Uterus (tissue), 4 donors: ENCODE data around the gene MXRA8. TPM values are rescaled to one million over a fixed set of nuclear protein-coding genes. Genes with fewer than 3 reads are reported as not detected.
A peak's percentile ranks its signal among the peaks of the same experiment; 100 is the strongest.
"Not testable (repeated sequence)": the region's sequence is repeated elsewhere in the genome, so short reads cannot be mapped to it uniquely, and the experiment has no call there.

Experiments
- DNase-seq, 2 donors: peaks; one replicate each; pipeline ENCODE4 v3.0.0-alpha.2; 2019 to 2020
- H3K27ac ChIP-seq, 2 donors: fragments of 200-600 bp; sonication (generic); 1 replicate in 1 of 2; 2 replicates in 1 of 2; pipeline ENCODE4 v1.5.1; 2016 to 2018
- H3K27me3 ChIP-seq, 2 donors: fragments of 200-600 bp; sonication (generic); one replicate each; pipeline ENCODE4 v1.5.1; 2018 to 2019; ENCODE audit warnings: control low read depth in 1 of 2
- H3K36me3 ChIP-seq, 2 donors: fragments of 200-600 bp; sonication (generic); one replicate each; pipeline ENCODE4 v1.5.1; 2019; ENCODE audit warnings: control low read depth in 1 of 2
- H3K4me1 ChIP-seq, 2 donors: fragments of 200-600 bp; sonication (generic); one replicate each; pipeline ENCODE4 v1.5.1; 2018 to 2019; ENCODE audit warnings: control low read depth in 1 of 2
- H3K4me3 ChIP-seq, 2 donors: fragments of 200-600 bp; sonication (generic); 1 replicate in 1 of 2; 2 replicates in 1 of 2; pipeline ENCODE4 v1.5.1; 2018 to 2019; ENCODE audit warnings: mild to moderate bottlenecking in 1 of 2
- H3K9me3 ChIP-seq, 2 donors: fragments of 200-600 bp; sonication (generic); one replicate each; pipeline ENCODE4 v1.5.1; 2019; ENCODE audit warnings: control low read depth in 1 of 2
- CTCF ChIP-seq, 4 experiments: fragments of 200-600 bp in 2 of 4; fragments of 450-650 bp in 2 of 4; sonication (generic) in 2 of 4; IDR thresholded peaks; one replicate each; pipeline ENCODE4 v1.5.1; 2016 to 2019; ENCODE audit warnings: antibody characterized with exemption in 4 of 4, mild to moderate bottlenecking in 2 of 4, moderate library complexity in 1 of 4
- POLR2A ChIP-seq, 2 donors: fragments of 450-650 bp; IDR thresholded peaks; one replicate each; pipeline ENCODE4 v1.6.1; 2016; ENCODE audit warnings: antibody characterized with exemption in 2 of 2, mild to moderate bottlenecking in 1 of 2, moderate library complexity in 1 of 2
- intact Hi-C: fragments of 100-400 bp; cut with DNase I; formaldehyde crosslinking; loops from one replicate; pipeline ENCODE4 v1.15.1; 2023; ENCODE audit warnings: low total_unique reads
- total RNA-seq, 4 donors: library from RNA; depleted of rRNA in 3 of 4; stranded (reverse); fragments of >200 nt in 3 of 4; gene quantifications; one replicate each; pipeline versions ENCODE4 v1.1.0 to v1.2.4, GENCODE V29; 2014 to 2023
- donor health status: DM: yes; HTN: yes; CAD: no.

MXRA8 gene
- total RNA-seq, 4 donors from 2014 or later: 86.1 to 143 (median 117) TPM

DNA sequence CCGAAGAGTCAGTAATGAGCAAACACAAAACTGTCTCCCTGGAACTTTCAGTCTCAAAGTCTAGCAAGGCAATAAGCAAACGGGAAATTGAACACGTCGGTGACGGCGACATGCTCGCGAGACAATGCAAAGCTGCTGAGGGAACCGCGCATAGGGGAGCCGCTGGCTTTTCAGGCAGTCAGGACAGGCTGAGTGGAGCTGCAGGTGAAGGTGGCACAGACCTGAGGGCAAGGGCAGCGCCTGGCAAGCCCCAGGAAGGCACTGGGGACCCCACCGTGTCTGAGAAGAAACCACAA lies 38.8 kb downstream of the MXRA8 start:
- TF ChIP-seq CTCF (IDR thresholded peaks at IDR 0.05): no peak
- no peak for TF ChIP-seq POLR2A (IDR thresholded peaks at IDR 0.05)
- Histone ChIP-seq H3K36me3 (no peaks in the 10 kb centered on the region), H3K27me3 (no peaks in the 10 kb centered on the region), H3K4me3 (no peak overlapping the region), H3K9me3 (no peaks in the 10 kb centered on the region), H3K27ac (peak overlapping the region; percentile 91 to 96), H3K4me1 (peaks cover 28 to 48% of the 10 kb centered on the region in 2 donors)
- DNase-seq: no peak
- intact Hi-C loops: no loop called here

- intact Hi-C loops: no loop called here
- H3K36me3 ChIP-seq: no peaks in the 10 kb centered on the region
- H3K27ac ChIP-seq: peak overlapping the region; percentile 91 to 96
- H3K4me1 ChIP-seq: peaks cover 28 to 48% of the 10 kb centered on the region in 2 donors
- no peak for DNase-seq
- H3K9me3 ChIP-seq: no peaks in the 10 kb centered on the region
- H3K27me3 ChIP-seq: no peaks in the 10 kb centered on the region
- no peak for TF ChIP-seq CTCF (IDR thresholded peaks at IDR 0.05)
- TF ChIP-seq POLR2A (IDR thresholded peaks at IDR 0.05): no peak
- no peak overlapping the region for H3K4me3 ChIP-seq
These were observed 39.3 kb downstream of the MXRA8 start for GRCh38 chr1:1318777-1319645.

DNA sequence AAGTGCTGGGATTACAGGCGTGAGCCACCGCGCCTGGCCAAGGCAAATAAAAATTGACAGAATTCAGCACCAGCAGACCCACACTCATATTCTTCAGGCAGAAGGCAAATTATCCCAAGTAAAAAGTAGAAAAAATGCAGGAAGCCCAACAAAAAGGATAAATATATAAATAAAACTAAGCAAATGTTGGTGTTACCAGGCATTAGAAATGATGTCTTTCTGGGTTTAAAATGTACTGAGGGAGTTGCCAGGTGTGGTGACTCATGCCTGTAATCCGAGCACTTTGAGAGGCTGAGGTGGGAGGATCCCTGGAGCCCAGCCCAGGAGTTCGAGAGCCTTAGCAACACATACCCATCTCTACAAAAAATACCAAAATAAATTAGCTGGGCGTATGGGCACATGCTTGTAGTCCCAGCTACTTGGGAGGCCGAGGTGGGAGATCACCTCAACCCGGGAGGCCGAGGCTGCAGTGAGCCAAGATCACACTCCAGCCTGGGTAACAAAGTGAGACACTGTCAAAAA lies 40.2 kb downstream of the MXRA8 start:
- Histone ChIP-seq H3K4me1 (peaks cover 26 to 44% of the 10 kb centered on the region in 2 donors), H3K27ac (peak overlapping the region; percentile 91 to 96)
- DNase-seq: peak; percentile 95 to 97

GRCh38 chr1:1317420-1317819 lies 40.9 kb downstream of the MXRA8 start:
- intact Hi-C loops: no loop called here
- Histone ChIP-seq H3K4me1 (peaks cover 21 to 36% of the 10 kb centered on the region in 2 donors), H3K27ac (peak overlapping the region; percentile 91 to 96), H3K36me3 (no peaks in the 10 kb centered on the region), H3K4me3 (peak overlapping the region in 1 of 2 donors; percentile 1), H3K9me3 (no peaks in the 10 kb centered on the region), H3K27me3 (no peaks in the 10 kb centered on the region)
- TF ChIP-seq POLR2A (IDR thresholded peaks at IDR 0.05) (no peak), CTCF (IDR thresholded peaks at IDR 0.05) (no peak)
- no peak for DNase-seq

More for the DNA sequence above, 40.2 kb downstream of the MXRA8 start:
- Histone ChIP-seq H3K36me3 (no peaks in the 10 kb centered on the region), H3K4me3 (peak overlapping the region; percentile 1 to 9), H3K27me3 (no peaks in the 10 kb centered on the region), H3K9me3 (no peaks in the 10 kb centered on the region)
- intact Hi-C loops: no loop called here
- TF ChIP-seq CTCF (IDR thresholded peaks at IDR 0.05) (no peak), POLR2A (IDR thresholded peaks at IDR 0.05) (no peak)

DNA sequence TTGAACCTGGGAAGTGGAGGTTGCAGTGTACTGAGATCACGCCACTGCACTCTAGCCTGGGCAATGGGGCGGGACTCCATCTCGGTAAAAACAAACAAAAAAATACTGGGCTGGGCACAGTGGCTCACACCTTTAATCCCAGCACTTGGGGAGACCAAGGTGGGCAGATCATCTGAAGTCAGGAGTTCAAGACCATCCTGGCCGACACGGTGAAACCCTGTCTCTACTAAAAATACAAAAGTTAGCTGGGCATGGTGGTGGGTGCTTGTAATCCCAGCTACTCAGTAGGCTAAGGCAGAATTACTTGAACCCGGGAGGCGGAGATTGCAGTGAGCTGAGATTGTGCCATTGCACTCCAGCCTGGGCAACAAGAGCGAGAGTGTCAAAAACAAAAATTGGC lies 42.2 kb downstream of the MXRA8 start:
- H3K9me3 ChIP-seq, H3K27me3 ChIP-seq, intact Hi-C loops, H3K4me3 ChIP-seq, H3K36me3 ChIP-seq, DNase-seq: not testable (repeated sequence)
- Histone ChIP-seq H3K27ac (peak overlapping the region; percentile 91 to 96), H3K4me1 (peaks cover 21 to 26% of the 10 kb centered on the region in 2 donors)
